Measurements from ENCODE around the gene DAGLB.

- TF ChIP-seq CTCF (IDR thresholded peaks at IDR 0.05; ENCODE audit: control extremely low read depth in 1 of 3, insufficient read depth in 1 of 3, low read depth in 1 of 3, low read length in 3 of 3) (no peak), EZH2 (IDR thresholded peaks at IDR 0.05; ENCODE audit: low read depth, low read length, severe bottlenecking) (no peak), BRCA1 (IDR thresholded peaks at IDR 0.05; ENCODE audit: low read depth, low read length) (no peak), CHD2 (IDR thresholded peaks at IDR 0.05; ENCODE audit: low read length) (no peak), GABPA (IDR thresholded peaks at IDR 0.05; ENCODE audit: borderline replicate concordance, insufficient read depth, low read length) (no peak), MAX (IDR thresholded peaks at IDR 0.05) (no peak), TBP (IDR thresholded peaks at IDR 0.05; ENCODE audit: low read depth, low read length) (no peak), YY1 (IDR thresholded peaks at IDR 0.05; ENCODE audit: low read depth, low read length) (no peak), MAFK (IDR thresholded peaks at IDR 0.05; ENCODE audit: low read depth, low read length) (no peak)
Observed at GRCh38 chr7:6461946-6462550, 14.3 kb upstream of the DAGLB start.
